Epithelial cell of proximal tubule (primary cell): ENCODE measurements around the gene NBAS. TPM values are rescaled to one million over a fixed set of nuclear protein-coding genes. Genes with fewer than 3 reads are reported as not detected.

ENCODE experiments used
- DNase-seq: peaks from one replicate; pipeline ENCODE4 v3.0.0-alpha.2; 2011; ENCODE audit warnings: low read depth
- H3K4me3 ChIP-seq: 2 replicates; pipeline ENCODE4 v1.5.1; 2011; ENCODE audit warnings: low read depth, mild to moderate bottlenecking, low read length
- total RNA-seq: library from RNA; depleted of rRNA; stranded (reverse); fragments of >200 nt; gene quantifications from 2 replicates; pipeline ENCODE4 v1.2.3, GENCODE V29; 2015
- TF ChIP-seq, protein P1 (sequence below): conservative IDR thresholded peaks from 2 replicates; pipeline ENCODE4 v1.5.1; 2012; ENCODE audit warnings: low read depth, mild to moderate bottlenecking, low read length

NBAS gene
- total RNA-seq, 1 donor from 2014 or later = 48.4 TPM

- DNase-seq = no peak
- no peak overlapping the region for H3K4me3 ChIP-seq
- TF ChIP-seq, protein P1, sequence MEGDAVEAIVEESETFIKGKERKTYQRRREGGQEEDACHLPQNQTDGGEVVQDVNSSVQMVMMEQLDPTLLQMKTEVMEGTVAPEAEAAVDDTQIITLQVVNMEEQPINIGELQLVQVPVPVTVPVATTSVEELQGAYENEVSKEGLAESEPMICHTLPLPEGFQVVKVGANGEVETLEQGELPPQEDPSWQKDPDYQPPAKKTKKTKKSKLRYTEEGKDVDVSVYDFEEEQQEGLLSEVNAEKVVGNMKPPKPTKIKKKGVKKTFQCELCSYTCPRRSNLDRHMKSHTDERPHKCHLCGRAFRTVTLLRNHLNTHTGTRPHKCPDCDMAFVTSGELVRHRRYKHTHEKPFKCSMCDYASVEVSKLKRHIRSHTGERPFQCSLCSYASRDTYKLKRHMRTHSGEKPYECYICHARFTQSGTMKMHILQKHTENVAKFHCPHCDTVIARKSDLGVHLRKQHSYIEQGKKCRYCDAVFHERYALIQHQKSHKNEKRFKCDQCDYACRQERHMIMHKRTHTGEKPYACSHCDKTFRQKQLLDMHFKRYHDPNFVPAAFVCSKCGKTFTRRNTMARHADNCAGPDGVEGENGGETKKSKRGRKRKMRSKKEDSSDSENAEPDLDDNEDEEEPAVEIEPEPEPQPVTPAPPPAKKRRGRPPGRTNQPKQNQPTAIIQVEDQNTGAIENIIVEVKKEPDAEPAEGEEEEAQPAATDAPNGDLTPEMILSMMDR = no peak
Measured at GRCh38 chr2:15596350-15596749, 35.2 kb upstream of the NBAS start.

- no peak for DNase-seq
- H3K4me3 ChIP-seq = no peak overlapping the region
- TF ChIP-seq, protein P1 = no peak
Measured at GRCh38 chr2:15595936-15596335, 34.8 kb upstream of the NBAS start.

DNA sequence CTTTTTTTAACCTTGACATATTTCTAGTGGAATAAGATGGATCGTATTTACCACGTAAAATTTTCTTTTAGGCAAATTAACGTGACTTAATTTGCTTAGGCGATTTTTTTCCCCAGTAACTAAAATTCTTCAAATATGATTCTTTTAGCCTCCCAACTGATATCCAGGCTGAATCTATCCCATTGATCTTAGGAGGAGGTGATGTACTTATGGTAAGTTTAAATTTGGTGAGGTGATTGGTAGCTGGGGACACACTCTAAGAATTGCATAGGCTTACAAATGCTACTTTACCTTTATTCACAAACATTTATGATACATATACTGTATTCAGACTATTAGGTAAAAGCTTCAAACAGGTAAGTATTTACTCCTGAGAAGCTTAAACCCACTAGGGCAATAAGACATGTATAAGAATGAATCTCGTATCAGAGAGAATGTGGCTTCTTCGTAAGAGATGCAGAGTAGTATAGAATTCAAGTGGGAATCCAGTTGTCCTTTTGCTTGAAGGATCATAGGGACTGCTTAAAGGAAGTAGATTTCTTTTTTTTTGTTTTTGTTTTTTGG is 34.3 kb upstream of the NBAS start:
- H3K4me3 ChIP-seq = no peak overlapping the region
- TF ChIP-seq, protein P1 = no peak
- DNase-seq = no peak

- no peak overlapping the region for H3K4me3 ChIP-seq
- TF ChIP-seq, protein P1 = no peak
- no peak for DNase-seq
Measured at GRCh38 chr2:15594291-15595256, 33.4 kb upstream of the NBAS start.

DNA sequence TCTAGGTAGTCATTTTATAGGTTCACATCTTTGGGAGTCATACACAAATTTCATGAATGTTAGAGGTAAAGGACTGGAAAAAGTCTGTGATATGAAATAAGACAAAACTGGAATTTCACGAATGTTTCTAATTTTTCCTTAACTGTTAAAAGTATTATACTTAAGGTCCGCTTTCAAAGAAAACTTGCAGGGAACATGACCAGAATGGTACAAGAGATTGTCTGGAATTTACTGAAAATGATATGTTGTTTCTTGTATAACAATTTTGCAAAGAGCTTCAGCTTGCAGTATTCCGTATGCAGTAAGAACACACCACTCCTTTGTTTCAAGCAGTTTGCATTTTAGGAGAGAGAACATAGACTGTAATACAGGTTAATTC is 32.2 kb upstream of the NBAS start:
- DNase-seq = no peak
- H3K4me3 ChIP-seq = peak overlapping the region; percentile 69
- TF ChIP-seq, protein P1 = no peak

DNA sequence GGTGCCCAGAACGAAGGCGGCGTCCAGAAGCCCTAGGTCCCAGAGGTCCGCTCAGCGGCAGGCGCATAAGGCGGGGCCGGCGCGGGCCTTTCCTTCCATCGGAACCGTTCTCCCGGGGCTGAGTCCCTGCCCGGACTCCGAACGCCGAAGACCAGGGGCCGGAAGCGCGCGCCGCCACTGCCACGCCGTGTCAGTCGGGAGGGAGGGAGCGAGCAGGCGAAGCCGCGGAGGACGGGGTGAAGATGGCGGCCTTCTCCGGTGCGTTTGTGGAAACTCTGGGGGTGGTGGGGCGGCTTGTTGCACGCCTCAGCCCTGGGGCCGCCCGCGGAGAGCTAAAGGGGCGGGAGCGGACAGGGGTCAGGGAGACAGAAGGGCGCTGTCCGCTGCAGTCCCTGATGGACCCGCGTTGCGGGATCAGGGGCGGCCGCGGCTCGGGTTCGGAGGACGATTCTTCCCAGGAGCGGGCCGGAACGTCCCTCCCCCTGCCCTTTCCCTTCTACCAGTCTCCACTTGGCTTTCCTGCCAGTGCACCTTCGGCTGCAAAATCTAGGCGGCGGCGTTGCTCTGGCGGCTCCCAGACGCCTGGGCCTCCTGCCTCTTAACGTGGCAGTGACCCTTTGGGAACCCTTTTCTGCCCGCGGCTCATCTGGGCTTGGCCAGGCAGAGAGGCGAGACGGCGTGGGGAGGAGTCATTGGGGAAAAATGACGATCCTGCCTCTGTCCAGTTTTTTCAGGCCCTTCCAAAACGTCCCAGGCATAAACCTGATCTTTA is 30.7 kb upstream of the NBAS start, which contains the start of gene DDX1:
DDX1 (plus strand) TSS at position 177 of the 772 bp plus-strand sequence; CDS start at position 243, 66 bp downstream.
- TF ChIP-seq, protein P1 = no peak
- no peak for DNase-seq

More for the DNA sequence above, 30.7 kb upstream of the NBAS start, which contains the start of gene DDX1:
- peak within 1 kb of the TSS; percentile 69 for H3K4me3 ChIP-seq
